HEK293 (cell line): Measurements from ENCODE around the gene MYLK3.
A peak's percentile ranks its signal among the peaks of the same experiment; 100 is the strongest.

ENCODE experiments used
- CTCF ChIA-PET: fragments of 350-600 bp; formaldehyde crosslinking; extraction: SDS; loops from one replicate; lab custom pipeline; 2021; ENCODE audit warnings: antibody characterized with exemption; lab: Yijun Ruan, JAX
- POLR2A ChIA-PET: fragments of 300-600 bp; formaldehyde crosslinking; extraction: SDS; loops from one replicate; lab custom pipeline; 2020; ENCODE audit warnings: antibody characterized with exemption, inconsistent platforms; lab: Yijun Ruan, JAX
- H3K27ac ChIP-seq: fragments of 200-500 bp; sonication (Bioruptor generic); 2 replicates; pipeline ENCODE4 v1.5.1; 2014; ENCODE audit warnings: low read depth, low read length, control low read depth, inconsistent platforms; ENCODE audit errors: extremely low read depth
- H3K36me3 ChIP-seq, 2 experiments: fragments of 200-500 bp in 1 of 2; sonication (Bioruptor generic) in 1 of 2; 1 replicate in 1 of 2; 2 replicates in 1 of 2; pipeline ENCODE4 v1.5.1; 2014 to 2017; ENCODE audit warnings: inconsistent platforms in 2 of 2, low read length in 2 of 2; ENCODE audit not compliant: control insufficient read depth in 2 of 2, insufficient read depth in 1 of 2
- H3K4me1 ChIP-seq: fragments of 200-500 bp; sonication (Bioruptor generic); 2 replicates; pipeline ENCODE4 v1.5.1; 2014; ENCODE audit warnings: mild to moderate bottlenecking, low read length, inconsistent platforms; ENCODE audit not compliant: control insufficient read depth, insufficient read depth
- H3K4me3 ChIP-seq: 2 replicates; pipeline ENCODE4 v1.5.1; 2011; ENCODE audit warnings: low read depth, mild to moderate bottlenecking, control low read depth, low read length, moderate library complexity
- H3K9me3 ChIP-seq: fragments of 200-500 bp; sonication (Bioruptor generic); 2 replicates; pipeline ENCODE4 v1.5.1; 2014; ENCODE audit warnings: low read depth, low read length, inconsistent platforms; ENCODE audit not compliant: control insufficient read depth, insufficient read depth
- TRIM28 ChIP-seq: IDR thresholded peaks from 2 replicates; pipeline ENCODE4 v1.6.1; 2011; ENCODE audit warnings: low read length, control low read depth, borderline replicate concordance
- ZNF354C ChIP-seq: fragments of 450-650 bp; formaldehyde crosslinking; IDR thresholded peaks from 2 replicates; pipeline ENCODE4 v1.5.1; 2016; ENCODE audit warnings: missing biosample characterization, missing genetic modification characterization, low read depth, borderline replicate concordance
- ZNF394 ChIP-seq: fragments of 450-650 bp; formaldehyde crosslinking; IDR thresholded peaks from 2 replicates; pipeline ENCODE4 v1.5.1; 2016; ENCODE audit warnings: missing biosample characterization, missing genetic modification characterization, mild to moderate bottlenecking, moderate library complexity, borderline replicate concordance
- ZNF521 ChIP-seq: fragments of 450-650 bp; formaldehyde crosslinking; IDR thresholded peaks from 2 replicates; pipeline ENCODE4 v1.5.1; 2017; ENCODE audit warnings: missing biosample characterization, mild to moderate bottlenecking, missing genetic modification characterization
- ZNF544 ChIP-seq: fragments of 450-650 bp; formaldehyde crosslinking; IDR thresholded peaks from 2 replicates; pipeline ENCODE4 v1.5.0; 2017; ENCODE audit warnings: missing biosample characterization, missing genetic modification characterization
- ZNF560 ChIP-seq: fragments of 450-650 bp; formaldehyde crosslinking; IDR thresholded peaks from 2 replicates; pipeline ENCODE4 v1.5.1; 2017; ENCODE audit warnings: missing biosample characterization, missing genetic modification characterization, borderline replicate concordance
- ZNF610 ChIP-seq: fragments of 450-650 bp; formaldehyde crosslinking; IDR thresholded peaks from 2 replicates; pipeline ENCODE4 v1.5.1; 2016; ENCODE audit warnings: missing biosample characterization, missing genetic modification characterization, borderline replicate concordance
- ZNF621 ChIP-seq: fragments of 450-650 bp; formaldehyde crosslinking; IDR thresholded peaks from 2 replicates; pipeline ENCODE4 v1.5.1; 2017; ENCODE audit warnings: missing biosample characterization, missing genetic modification characterization
- ZNF629 ChIP-seq: fragments of 450-650 bp; formaldehyde crosslinking; IDR thresholded peaks from 2 replicates; pipeline ENCODE4 v1.5.1; 2017; ENCODE audit warnings: missing biosample characterization, missing genetic modification characterization
- ZNF658 ChIP-seq: fragments of 450-650 bp; formaldehyde crosslinking; IDR thresholded peaks from 2 replicates; pipeline ENCODE4; 2016; ENCODE audit warnings: missing biosample characterization, missing genetic modification characterization
- ZNF76 ChIP-seq: fragments of 450-650 bp; formaldehyde crosslinking; IDR thresholded peaks from 2 replicates; pipeline ENCODE4; 2016; ENCODE audit warnings: low read depth, missing biosample characterization, missing genetic modification characterization, borderline replicate concordance
- TF ChIP-seq, protein P1 (sequence below): fragments of 450-650 bp; formaldehyde crosslinking; IDR thresholded peaks from 2 replicates; pipeline ENCODE4 v1.5.1; 2016; ENCODE audit warnings: missing biosample characterization, missing genetic modification characterization
- TF ChIP-seq, protein P2 (sequence below): fragments of 450-650 bp; formaldehyde crosslinking; IDR thresholded peaks from 2 replicates; pipeline ENCODE4 v1.5.1; 2017; ENCODE audit warnings: missing biosample characterization, mild to moderate bottlenecking, missing genetic modification characterization, moderate library complexity
- TF ChIP-seq, protein P3 (sequence below): fragments of 450-650 bp; formaldehyde crosslinking; IDR thresholded peaks from 2 replicates; pipeline ENCODE4 v1.5.1; 2016; ENCODE audit warnings: missing biosample characterization, missing genetic modification characterization, low read depth
- TF ChIP-seq, protein P4 (sequence below): fragments of 450-650 bp; formaldehyde crosslinking; IDR thresholded peaks from 2 replicates; pipeline ENCODE4 v1.5.1; 2016; ENCODE audit warnings: missing biosample characterization, missing genetic modification characterization, borderline replicate concordance
- TF ChIP-seq, protein P5 (sequence below): fragments of 450-650 bp; formaldehyde crosslinking; IDR thresholded peaks from 2 replicates; pipeline ENCODE4 v1.5.1; 2017; ENCODE audit warnings: missing biosample characterization, missing genetic modification characterization
- TF ChIP-seq, protein P6 (sequence below): fragments of 450-650 bp; formaldehyde crosslinking; IDR thresholded peaks from 2 replicates; pipeline ENCODE4 v1.5.1; 2016; ENCODE audit warnings: missing biosample characterization, missing genetic modification characterization

The MYLK3 gene

DNA sequence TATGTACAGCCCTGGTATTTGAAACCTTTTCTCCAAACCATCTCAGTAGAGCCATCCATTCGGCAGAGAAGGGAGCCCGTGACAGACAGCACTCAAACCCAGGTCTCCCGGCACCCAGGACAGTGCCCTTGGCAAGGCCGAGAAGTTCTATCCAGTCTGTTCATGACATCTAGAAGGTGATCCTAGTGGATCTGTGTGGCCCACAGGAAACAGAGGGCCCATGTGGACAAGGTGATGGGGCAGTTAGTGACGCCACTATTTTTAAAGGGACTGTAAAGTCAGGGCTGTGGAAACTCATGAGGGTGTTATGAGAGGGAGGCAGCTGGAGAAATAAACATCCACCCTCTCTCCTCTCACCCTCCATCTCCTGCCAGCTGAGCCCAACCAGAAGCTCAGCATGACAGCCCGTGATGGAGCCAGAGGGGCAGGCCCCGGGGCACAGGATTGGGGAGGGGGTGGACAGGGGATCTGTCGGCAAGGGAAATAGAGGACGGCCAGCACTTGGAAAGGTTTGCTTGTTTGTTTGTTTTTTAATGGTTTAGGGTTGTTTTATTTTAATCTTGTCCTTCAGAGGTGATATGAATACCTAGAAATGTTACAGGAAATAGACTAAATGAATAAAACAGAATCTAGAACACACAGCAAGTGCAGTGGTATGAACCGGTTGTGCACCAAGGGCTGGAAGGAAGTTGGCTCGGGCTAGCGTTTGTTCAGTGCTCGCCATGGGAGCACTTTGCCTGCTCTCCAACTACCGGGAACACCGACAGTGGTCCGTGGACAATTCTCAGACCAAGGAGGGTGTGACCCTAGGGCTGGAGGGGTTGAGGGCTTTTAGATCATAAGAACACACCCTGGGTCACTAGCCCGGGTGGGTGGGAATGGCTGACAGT, 17.1 kb downstream of the MYLK3 start:
- H3K27ac ChIP-seq, result no peak overlapping the region
- TF ChIP-seq ZNF521 (tag by site-specific recombination), result no peak
- no peak for TF ChIP-seq ZNF560 (tag by site-specific recombination)
- TF ChIP-seq, protein P1, sequence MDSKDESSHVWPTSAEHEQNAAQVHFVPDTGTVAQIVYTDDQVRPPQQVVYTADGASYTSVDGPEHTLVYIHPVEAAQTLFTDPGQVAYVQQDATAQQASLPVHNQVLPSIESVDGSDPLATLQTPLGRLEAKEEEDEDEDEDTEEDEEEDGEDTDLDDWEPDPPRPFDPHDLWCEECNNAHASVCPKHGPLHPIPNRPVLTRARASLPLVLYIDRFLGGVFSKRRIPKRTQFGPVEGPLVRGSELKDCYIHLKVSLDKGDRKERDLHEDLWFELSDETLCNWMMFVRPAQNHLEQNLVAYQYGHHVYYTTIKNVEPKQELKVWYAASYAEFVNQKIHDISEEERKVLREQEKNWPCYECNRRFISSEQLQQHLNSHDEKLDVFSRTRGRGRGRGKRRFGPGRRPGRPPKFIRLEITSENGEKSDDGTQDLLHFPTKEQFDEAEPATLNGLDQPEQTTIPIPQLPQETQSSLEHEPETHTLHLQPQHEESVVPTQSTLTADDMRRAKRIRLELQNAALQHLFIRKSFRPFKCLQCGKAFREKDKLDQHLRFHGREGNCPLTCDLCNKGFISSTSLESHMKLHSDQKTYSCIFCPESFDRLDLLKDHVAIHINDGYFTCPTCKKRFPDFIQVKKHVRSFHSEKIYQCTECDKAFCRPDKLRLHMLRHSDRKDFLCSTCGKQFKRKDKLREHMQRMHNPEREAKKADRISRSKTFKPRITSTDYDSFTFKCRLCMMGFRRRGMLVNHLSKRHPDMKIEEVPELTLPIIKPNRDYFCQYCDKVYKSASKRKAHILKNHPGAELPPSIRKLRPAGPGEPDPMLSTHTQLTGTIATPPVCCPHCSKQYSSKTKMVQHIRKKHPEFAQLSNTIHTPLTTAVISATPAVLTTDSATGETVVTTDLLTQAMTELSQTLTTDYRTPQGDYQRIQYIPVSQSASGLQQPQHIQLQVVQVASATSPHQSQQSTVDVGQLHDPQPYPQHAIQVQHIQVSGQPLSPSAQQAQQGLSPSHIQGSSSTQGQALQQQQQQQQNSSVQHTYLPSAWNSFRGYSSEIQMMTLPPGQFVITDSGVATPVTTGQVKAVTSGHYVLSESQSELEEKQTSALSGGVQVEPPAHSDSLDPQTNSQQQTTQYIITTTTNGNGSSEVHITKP (tag by site-specific recombination), result 0 out of 2 replicates have a peak, but pooled peaks have one; percentile 28
- TF ChIP-seq, protein P2, sequence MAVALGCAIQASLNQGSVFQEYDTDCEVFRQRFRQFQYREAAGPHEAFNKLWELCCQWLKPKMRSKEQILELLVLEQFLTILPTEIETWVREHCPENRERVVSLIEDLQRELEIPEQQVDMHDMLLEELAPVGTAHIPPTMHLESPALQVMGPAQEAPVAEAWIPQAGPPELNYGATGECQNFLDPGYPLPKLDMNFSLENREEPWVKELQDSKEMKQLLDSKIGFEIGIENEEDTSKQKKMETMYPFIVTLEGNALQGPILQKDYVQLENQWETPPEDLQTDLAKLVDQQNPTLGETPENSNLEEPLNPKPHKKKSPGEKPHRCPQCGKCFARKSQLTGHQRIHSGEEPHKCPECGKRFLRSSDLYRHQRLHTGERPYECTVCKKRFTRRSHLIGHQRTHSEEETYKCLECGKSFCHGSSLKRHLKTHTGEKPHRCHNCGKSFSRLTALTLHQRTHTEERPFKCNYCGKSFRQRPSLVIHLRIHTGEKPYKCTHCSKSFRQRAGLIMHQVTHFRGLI, result peak; percentile 85
- H3K36me3 ChIP-seq, result no peaks in the 10 kb centered on the region
- POLR2A ChIA-PET, result no interaction called here
- no peaks in the 10 kb centered on the region for H3K9me3 ChIP-seq
- H3K4me1 ChIP-seq, result no peaks in the 10 kb centered on the region
- CTCF ChIA-PET, result interaction anchor here (0.7 kb wide), 1 partner anchor 764 kb away, joined by 4 read pairs; no protein-coding TSS in a partner anchor
- H3K4me3 ChIP-seq, result no peak overlapping the region

DNA sequence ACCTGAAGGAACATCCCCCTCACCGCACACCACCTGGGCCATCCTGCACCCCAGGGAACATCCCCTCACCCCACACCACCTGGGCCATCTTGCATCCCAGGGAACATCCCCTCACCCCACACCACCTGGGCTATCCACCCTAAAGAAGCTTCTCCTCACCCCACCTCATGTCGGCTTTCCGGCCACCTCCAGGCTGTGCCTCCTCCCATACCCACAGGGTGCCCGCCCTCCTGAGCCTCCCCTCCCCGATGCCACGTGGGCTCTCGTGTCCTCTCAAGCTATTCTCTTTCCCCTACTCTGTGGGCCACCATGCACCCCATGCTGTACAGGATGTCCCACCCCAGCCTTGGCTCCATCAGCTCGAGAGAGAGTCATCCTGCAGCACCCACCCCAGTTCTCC, 18.0 kb downstream of the MYLK3 start:
- H3K9me3 ChIP-seq, result no peaks in the 10 kb centered on the region
- no peaks in the 10 kb centered on the region for H3K36me3 ChIP-seq
- no peak overlapping the region for H3K27ac ChIP-seq
- ChIA-PET POLR2A (interaction anchor here (0.6 kb wide), 1 partner anchor 12 kb away, joined by 3 read pairs; no protein-coding TSS in a partner anchor), CTCF (no interaction called here)
- no peak overlapping the region for H3K4me3 ChIP-seq
- H3K4me1 ChIP-seq, result no peaks in the 10 kb centered on the region
- TF ChIP-seq TRIM28 (no peak), ZNF394 (no peak), ZNF610 (no peak), ZNF658 (no peak), ZNF544 (no peak), ZNF354C (tag by site-specific recombination) (no peak), ZNF629 (tag by site-specific recombination) (no peak), ZNF76 (tag by site-specific recombination) (no peak), ZNF621 (no peak)
- TF ChIP-seq, protein P3, sequence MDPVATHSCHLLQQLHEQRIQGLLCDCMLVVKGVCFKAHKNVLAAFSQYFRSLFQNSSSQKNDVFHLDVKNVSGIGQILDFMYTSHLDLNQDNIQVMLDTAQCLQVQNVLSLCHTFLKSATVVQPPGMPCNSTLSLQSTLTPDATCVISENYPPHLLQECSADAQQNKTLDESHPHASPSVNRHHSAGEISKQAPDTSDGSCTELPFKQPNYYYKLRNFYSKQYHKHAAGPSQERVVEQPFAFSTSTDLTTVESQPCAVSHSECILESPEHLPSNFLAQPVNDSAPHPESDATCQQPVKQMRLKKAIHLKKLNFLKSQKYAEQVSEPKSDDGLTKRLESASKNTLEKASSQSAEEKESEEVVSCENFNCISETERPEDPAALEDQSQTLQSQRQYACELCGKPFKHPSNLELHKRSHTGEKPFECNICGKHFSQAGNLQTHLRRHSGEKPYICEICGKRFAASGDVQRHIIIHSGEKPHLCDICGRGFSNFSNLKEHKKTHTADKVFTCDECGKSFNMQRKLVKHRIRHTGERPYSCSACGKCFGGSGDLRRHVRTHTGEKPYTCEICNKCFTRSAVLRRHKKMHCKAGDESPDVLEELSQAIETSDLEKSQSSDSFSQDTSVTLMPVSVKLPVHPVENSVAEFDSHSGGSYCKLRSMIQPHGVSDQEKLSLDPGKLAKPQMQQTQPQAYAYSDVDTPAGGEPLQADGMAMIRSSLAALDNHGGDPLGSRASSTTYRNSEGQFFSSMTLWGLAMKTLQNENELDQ (tag by site-specific recombination), result no peak
- TF ChIP-seq, protein P4, sequence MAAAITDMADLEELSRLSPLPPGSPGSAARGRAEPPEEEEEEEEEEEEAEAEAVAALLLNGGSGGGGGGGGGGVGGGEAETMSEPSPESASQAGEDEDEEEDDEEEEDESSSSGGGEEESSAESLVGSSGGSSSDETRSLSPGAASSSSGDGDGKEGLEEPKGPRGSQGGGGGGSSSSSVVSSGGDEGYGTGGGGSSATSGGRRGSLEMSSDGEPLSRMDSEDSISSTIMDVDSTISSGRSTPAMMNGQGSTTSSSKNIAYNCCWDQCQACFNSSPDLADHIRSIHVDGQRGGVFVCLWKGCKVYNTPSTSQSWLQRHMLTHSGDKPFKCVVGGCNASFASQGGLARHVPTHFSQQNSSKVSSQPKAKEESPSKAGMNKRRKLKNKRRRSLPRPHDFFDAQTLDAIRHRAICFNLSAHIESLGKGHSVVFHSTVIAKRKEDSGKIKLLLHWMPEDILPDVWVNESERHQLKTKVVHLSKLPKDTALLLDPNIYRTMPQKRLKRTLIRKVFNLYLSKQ (tag by site-specific recombination), result no peak
- TF ChIP-seq, protein P5, sequence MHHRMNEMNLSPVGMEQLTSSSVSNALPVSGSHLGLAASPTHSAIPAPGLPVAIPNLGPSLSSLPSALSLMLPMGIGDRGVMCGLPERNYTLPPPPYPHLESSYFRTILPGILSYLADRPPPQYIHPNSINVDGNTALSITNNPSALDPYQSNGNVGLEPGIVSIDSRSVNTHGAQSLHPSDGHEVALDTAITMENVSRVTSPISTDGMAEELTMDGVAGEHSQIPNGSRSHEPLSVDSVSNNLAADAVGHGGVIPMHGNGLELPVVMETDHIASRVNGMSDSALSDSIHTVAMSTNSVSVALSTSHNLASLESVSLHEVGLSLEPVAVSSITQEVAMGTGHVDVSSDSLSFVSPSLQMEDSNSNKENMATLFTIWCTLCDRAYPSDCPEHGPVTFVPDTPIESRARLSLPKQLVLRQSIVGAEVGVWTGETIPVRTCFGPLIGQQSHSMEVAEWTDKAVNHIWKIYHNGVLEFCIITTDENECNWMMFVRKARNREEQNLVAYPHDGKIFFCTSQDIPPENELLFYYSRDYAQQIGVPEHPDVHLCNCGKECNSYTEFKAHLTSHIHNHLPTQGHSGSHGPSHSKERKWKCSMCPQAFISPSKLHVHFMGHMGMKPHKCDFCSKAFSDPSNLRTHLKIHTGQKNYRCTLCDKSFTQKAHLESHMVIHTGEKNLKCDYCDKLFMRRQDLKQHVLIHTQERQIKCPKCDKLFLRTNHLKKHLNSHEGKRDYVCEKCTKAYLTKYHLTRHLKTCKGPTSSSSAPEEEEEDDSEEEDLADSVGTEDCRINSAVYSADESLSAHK, result no peak
- TF ChIP-seq, protein P6, sequence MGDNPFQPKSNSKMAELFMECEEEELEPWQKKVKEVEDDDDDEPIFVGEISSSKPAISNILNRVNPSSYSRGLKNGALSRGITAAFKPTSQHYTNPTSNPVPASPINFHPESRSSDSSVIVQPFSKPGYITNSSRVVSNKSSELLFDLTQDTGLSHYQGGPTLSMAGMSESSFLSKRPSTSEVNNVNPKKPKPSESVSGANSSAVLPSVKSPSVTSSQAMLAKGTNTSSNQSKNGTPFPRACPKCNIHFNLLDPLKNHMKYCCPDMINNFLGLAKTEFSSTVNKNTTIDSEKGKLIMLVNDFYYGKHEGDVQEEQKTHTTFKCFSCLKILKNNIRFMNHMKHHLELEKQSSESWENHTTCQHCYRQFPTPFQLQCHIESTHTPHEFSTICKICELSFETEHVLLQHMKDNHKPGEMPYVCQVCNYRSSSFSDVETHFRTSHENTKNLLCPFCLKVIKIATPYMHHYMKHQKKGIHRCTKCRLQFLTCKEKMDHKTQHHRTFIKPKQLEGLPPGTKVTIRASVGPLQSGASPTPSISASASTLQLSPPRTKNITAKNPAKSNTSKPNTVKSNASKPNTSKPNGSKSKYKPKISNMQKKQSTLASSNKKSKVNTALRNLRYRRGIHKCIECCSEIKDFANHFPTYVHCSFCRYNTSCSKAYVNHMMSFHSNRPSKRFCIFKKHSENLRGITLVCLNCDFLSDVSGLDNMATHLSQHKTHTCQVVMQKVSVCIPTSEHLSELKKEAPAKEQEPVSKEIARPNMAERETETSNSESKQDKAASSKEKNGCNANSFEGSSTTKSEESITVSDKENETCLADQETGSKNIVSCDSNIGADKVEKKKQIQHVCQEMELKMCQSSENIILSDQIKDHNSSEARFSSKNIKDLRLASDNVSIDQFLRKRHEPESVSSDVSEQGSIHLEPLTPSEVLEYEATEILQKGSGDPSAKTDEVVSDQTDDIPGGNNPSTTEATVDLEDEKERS, result no peak
